ENCODE data around the gene PAGR1.
"Not testable (repeated sequence)": the region's sequence is repeated elsewhere in the genome, so short reads cannot be mapped to it uniquely, and the experiment has no call there.

The PAGR1 gene

GRCh38 chr16:29815793-29816693 lies at the start of gene PAGR1:
Gene PAGR1 (plus strand): TSS chr16:29816152. CDS start chr16:29816526, 374 bp downstream.
- POLR2A ChIA-PET (ENCODE audit: low non-redundant PET), result interaction anchor here (0.7 to 3.1 kb wide), 4 partner anchors 9 to 96 kb away, joined by 3 to 10 read pairs (median 4); partner anchors contain the start of gene MAZ
- peak; percentile 95 for DNase-seq (ENCODE audit: low spot score)
- H3K27ac ChIP-seq, result peak within 1 kb of the TSS; percentile 99
- peak; percentile 92 for TF ChIP-seq CTCF (conservative IDR thresholded peaks at IDR 0.05; ENCODE audit: low read depth)
- CTCF ChIA-PET, result interaction anchor here (0.6 to 2.0 kb wide), 11 partner anchors 8 to 544 kb away, joined by 3 to 15 read pairs (median 4); partner anchors contain the start of gene KIF22

- POLR2A ChIA-PET (ENCODE audit: low non-redundant PET), result no interaction called here
- CTCF ChIA-PET, result no interaction called here
- no peak for TF ChIP-seq CTCF (conservative IDR thresholded peaks at IDR 0.05; ENCODE audit: low read depth)
- H3K27ac ChIP-seq, result no peak overlapping the region
- DNase-seq (ENCODE audit: low spot score), result no peak
Measured at GRCh38 chr16:29766571-29766970, 49.4 kb upstream of the PAGR1 start.

GRCh38 chr16:29767062-29767461 lies 48.9 kb upstream of the PAGR1 start:
- TF ChIP-seq CTCF (conservative IDR thresholded peaks at IDR 0.05; ENCODE audit: low read depth), result no peak
- ChIA-PET CTCF (no interaction called here), POLR2A (ENCODE audit: low non-redundant PET) (no interaction called here)
- H3K27ac ChIP-seq, result no peak overlapping the region
- no peak for DNase-seq (ENCODE audit: low spot score)

GRCh38 chr16:29769507-29769906 lies 46.4 kb upstream of the PAGR1 start:
- POLR2A ChIA-PET (ENCODE audit: low non-redundant PET), result no interaction called here
- no peak for TF ChIP-seq CTCF (conservative IDR thresholded peaks at IDR 0.05; ENCODE audit: low read depth)
- DNase-seq (ENCODE audit: low spot score), result no peak
- CTCF ChIA-PET, result interaction anchor here (1.1 kb wide), 1 partner anchor 21 kb away, joined by 3 read pairs; the partner anchor contains the start of gene KIF22
- no peak overlapping the region for H3K27ac ChIP-seq

GRCh38 chr16:29770250-29770929 lies 45.6 kb upstream of the PAGR1 start:
- CTCF ChIA-PET, result no interaction called here
- POLR2A ChIA-PET (ENCODE audit: low non-redundant PET), result no interaction called here
- no peak for DNase-seq (ENCODE audit: low spot score)
- TF ChIP-seq CTCF (conservative IDR thresholded peaks at IDR 0.05; ENCODE audit: low read depth), result no peak
- H3K27ac ChIP-seq, result no peak overlapping the region

GRCh38 chr16:29772330-29772729 lies 43.6 kb upstream of the PAGR1 start:
- CTCF ChIA-PET; POLR2A ChIA-PET (ENCODE audit: low non-redundant PET): not testable (repeated sequence)

More at GRCh38 chr16:29772330-29772729, 43.6 kb upstream of the PAGR1 start:
- not testable (repeated sequence) for DNase-seq (ENCODE audit: low spot score); H3K27ac ChIP-seq
